SH-SY5Y (cell line): ENCODE results near the gene CFLAR.

Source experiments
- GATA2 ChIP-seq: IDR thresholded peaks from 2 replicates; pipeline ENCODE4 v1.6.1; 2011; ENCODE audit warnings: mild to moderate bottlenecking, low read depth, low read length
- GATA3 ChIP-seq: IDR thresholded peaks from 2 replicates; pipeline ENCODE4 v1.6.1; 2011; ENCODE audit warnings: low read depth, mild to moderate bottlenecking, low read length, moderate library complexity

The CFLAR gene

DNA sequence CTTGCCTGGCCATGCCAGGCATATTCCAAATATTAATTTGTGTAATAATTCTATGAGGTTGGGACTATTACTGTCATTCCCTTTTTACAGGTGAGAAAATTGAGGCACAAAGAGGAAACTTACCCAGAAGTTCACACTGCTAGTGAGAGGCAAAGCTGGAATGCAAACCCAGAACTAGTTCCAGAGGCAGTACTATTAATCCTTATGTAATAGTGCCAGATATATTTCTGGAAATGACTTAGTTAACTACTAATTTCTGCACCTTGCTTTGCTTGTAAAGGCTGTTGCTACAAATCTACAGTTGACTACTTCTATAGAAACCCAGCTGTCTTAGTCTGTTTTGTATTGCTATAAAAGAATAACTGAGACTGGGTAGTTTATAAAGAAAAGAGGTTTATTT, 5.3 kb upstream of the CFLAR start:
- TF ChIP-seq GATA2 (no peak), GATA3 (no peak)

DNA sequence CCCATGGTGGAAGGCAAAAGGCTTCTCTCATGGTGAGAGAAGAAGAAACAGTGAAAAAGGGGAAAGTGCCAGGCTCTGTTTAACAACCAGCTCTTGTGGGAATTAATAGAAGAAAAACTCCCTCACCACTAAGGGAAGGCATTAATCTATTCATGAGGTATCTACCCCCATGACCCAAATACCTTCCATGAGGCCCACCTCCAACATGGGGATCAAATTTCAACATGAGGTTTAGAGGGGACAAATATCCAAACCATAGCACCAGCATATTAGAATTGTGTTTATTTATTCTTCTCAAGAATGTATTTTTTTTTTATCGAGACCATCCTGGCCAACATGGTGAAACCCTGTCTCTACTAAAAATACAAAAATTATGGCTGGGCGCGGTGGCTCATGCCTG, 4.9 kb upstream of the CFLAR start:
- TF ChIP-seq GATA3, result no peak
- no peak for TF ChIP-seq GATA2

DNA sequence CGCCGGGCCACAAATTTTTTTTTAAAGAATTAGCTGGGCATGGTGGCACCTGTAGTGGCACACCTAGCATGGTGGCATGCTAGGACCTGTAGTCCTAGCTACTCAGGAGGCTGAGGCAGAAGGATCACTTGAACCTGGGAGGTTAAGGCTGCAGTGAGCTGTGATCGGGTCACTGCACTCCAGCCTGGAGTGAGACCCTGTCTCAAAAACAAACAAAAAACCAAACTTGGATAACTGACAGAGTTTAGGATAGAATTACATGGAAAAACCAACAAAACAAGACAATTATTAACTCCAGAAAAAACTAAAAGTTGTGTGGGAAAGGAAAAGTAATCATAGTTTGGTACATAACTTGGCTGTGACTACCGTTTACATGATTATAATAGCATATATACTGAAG, 1.6 kb upstream of the CFLAR start:
- TF ChIP-seq GATA3 (no peak), GATA2 (no peak)

DNA sequence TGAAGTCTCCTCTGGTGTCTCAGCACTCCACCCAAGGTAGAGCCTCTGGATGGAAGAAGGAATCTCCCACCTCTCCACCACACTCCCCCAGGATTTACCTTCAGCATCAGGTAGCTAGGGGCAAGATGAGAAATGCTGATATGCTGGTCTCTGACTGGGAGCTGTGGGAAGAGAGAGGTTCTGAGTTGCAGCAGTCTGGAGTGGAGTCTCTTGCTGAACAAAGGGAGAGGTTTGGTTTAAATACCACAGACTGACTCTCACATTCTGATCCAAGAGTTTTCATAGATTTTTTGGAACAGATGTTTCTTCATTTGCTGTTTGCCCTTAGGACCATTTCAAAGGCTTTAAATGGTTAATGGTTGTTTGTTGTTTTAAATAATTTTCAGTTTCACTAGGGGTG, 1.1 kb upstream of the CFLAR start:
- TF ChIP-seq GATA2 (no peak), GATA3 (no peak)

DNA sequence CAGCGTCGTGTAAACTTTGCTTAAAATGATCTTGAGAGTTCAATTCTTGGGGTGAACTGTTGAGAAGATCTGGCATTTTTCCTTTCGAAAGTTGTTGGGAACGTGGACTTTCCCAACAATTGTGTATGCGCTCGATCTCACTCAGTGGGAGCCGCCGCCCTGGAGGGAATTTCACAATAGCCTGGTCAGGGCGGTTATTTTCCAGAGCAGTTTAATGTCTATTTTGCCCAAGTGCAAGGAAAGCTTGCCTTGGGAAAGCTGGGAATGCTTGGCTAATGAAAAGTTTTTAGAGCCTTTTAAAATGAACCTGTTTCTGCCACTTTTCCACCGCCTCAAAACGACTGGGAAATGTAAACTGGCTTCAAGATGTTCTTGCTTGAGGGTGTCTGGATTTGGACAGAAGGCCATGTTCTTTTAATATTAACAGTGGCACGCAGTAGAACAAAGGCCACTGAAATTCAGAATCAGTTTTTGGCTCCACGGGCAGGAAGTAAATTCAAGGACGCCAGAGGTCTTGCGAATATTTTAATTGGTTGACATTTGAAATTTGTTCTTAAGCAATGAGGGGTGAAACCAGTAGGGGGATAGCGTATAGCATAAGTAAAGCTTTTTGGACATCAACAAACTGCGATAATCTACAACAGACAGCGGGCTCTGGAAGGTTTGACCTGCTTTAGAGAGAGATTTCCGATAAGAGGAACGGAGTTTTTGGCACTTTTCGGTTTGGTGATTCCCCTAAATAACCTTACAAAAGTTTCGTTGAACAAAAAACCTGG, 1.2 kb downstream of the CFLAR start:
- TF ChIP-seq GATA2 (no peak), GATA3 (no peak)

DNA sequence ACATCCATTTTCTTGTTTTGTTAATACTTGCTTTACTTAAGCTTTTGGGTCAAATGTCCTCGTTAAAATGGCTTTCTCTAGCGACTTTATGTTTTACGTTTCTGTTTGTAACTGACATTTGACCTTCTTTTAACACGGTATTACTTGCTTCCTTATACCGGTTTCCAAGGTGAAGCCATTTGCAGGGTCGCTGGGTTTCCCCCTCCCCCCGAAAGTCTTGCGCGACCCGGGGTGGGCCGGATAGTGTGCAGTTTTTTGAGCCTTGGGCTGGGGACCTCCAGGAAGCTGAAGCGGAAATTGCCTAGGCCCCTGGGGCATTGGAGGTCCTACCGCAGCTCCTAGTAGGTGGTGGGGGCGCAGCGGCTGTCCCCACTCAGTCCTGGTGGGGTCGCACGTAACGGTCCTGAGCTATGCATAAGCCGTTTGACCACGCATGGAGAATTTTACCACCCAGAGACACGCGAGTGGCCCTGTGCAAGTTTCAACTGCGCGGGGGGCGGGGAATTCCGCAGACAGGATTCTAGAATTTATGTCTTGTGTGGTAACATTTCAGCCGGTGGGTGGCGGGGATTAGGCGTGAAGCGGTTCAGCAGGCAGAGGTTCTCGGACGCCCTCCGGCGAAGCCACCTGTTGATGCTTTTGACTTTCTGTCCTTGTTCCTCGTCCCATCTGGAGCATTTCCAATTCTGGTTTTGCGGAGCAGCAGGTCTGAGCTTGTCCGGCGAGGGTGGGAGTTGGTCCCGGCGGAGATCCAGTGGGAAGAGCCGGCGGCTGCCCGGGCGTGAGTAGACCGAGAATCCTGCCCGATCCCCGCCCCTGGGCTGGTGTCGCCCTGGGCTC, 2.4 kb downstream of the CFLAR start:
- TF ChIP-seq GATA3, result no peak
- no peak for TF ChIP-seq GATA2

DNA sequence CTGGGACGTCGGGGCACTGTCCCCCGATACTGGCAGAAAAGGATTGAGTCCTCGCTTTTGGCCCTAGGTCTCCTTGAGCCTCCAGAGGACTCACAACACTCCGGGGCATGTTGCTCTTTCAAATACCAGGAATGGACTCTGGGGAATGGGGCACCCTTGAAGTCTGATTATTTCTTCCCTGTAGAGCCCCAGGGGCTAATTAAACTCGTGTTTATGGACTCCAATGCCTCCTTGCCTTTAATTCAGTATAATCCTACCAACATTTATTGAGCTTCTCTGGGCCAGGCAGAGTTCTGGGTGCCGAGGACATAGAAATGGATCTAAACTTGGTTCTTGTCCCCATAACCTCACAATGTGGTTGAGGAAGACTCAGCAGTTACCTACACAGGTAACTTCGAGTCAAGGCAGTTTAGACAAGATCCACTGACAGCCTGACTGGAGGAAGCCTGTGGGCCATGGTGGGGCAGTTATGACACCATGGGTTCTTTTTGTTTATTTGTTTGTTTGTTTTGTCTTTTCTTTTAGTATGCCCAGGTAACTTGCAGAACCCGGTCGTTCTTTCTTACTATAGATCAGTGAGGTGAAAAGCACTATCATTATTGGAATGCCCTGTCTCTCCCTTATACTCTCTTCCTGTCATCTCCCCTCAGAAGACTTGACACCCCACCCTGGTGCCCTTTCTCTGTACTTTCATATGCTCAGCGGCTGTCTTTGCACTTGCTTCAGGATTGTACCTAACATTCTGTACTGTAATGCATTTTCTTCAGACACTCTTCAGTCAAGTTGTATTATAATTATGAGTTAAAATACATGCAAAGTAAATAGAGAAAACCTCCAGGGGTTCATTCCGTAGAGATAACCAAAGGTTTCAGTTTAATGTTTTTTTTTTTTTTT, 3.2 kb downstream of the CFLAR start:
- no peak for TF ChIP-seq GATA3
- no peak for TF ChIP-seq GATA2

DNA sequence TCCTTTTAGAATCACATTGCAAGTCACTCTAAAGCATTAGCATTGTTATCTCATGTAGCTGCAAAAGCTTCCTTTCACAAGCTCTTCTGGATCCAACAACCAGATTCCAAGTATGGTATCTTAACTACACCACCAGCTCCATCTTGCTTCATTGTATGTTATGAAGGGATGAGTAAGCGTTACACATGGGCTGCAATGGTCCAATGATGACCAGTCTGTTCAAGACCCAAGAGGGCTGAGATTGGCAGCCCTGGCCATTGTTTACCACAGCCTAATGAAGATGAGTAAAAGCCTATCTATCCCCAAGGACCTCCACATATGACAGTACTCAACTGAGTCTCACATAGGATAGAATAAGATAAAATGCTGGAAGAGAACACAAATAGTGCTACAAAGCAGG, 6.3 kb downstream of the CFLAR start:
- TF ChIP-seq GATA3 (no peak), GATA2 (no peak)

DNA sequence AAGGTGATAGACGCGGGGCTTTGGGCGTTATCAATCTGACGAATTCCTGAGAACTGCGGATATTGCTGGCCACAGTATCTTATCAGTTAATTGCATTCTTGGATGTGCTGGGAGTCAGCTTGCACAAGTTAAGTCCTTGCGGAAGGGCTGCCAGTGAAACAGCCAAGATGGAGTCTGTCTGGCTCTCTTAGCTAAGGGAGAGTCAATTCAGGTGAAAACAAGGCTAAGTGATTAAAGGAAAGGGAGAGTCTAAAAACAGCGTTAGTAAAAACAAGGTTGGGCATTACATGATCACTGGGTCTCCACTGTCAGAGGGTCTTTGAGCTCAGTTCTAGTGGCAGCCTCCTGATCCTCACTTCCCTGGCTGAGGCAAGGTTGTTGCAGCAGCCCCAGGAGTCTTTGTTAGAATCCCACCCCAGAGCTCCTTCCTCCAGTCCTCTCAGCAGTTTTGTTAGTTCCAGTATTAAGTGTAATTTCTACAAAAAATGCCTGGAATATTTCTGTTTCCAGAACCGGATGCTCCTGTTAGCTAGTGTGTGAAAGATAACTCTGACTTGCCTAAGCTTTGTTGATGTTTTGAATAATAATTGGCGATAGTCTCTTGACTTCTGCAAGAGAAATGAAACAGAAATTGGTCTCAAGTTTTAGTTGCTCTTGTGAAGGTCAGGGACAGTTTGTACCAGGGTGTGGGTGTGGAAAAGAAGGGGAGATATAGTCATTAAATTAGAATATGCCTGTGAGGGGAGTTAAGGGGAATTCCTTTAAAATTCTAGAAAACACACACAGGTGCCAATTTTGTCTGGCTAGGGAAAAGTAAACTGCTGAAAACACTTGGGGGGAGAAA, 10.6 kb downstream of the CFLAR start:
- TF ChIP-seq GATA2, result no peak
- TF ChIP-seq GATA3, result no peak

DNA sequence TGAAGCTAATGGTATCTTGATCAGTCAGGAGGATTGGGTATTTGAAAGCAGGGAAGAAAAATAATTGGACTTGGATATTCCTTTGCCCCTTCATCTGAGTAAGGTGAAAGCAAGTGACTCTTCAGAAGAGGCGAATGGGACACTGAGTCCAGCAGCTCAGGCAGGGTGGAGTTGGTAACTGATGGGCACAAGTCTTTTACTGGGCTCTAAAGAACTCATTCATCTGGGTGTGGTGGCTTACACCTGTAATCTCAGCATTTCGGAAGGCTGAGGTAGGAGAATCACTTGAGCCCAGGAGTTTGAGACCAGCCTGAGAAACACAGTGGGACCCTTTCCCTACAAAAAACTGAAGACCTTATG, 11.2 kb downstream of the CFLAR start:
- TF ChIP-seq GATA3 (no peak), GATA2 (no peak)

DNA sequence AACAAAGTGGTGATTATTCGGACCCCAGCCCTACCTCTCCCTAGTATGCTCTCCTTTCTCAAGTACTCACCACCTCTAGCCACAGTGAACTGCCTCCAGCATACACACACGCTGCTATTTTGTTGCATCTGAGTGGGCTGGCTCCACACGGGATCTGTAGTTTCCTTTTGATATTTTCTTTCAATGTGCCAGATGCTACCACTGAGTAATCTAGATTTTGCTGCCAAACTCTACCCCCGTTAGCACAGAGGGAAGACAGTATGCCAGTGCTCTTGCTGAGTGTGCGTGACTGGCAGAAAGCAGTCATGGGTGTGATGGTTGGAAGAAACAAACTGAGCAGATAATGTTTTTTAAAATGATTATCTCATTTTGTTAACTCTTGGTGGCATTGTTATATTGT, 11.6 kb downstream of the CFLAR start:
- TF ChIP-seq GATA3, result no peak
- TF ChIP-seq GATA2, result no peak

DNA sequence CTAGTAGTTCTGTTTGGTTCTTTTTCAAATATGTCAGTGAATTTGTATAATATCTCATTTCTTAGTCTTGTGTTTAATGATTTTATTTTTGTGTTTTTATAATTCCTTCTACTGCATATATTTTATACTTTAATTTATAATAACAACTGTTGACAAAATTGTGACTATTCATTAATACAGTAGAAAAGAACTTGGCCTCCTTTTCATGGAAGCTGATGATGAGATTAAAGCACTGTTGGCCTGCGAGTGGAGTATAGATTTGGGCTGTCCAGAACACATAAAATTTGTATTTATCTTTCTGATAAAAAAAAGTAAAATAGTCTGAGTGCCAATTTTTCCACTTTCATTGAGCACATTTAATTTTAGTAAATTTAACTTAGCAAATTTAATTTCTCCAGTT, 12.1 kb downstream of the CFLAR start:
- TF ChIP-seq GATA2 (no peak), GATA3 (no peak)

DNA sequence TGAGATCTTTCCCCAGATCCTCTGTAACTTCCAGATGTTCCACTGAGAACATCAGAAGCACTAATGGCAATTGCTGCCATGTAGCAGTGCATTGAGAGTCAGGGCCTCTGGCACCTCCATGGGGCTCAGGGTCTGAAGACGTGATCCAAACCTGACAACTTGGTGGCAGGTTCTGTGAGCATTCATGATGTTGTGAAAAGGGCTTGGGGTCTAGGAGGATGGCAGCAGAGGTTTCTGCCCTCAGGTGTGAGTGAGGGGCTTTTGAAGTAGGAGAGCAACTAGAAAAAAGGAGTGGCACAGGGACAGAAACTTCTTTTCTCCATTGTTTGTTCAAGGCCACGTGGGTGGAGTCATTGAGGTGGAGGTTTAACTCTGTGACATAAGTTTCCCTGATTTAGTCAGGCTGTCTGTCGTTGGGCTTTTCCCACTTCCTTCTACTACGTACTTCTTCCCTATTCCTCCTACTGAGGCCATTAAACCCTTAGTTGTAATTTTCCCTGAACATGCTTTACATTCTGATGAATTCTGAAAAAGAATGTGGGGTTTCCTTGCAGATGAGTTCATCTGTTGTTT, 13.1 kb downstream of the CFLAR start:
- no peak for TF ChIP-seq GATA2
- TF ChIP-seq GATA3, result no peak
